ENCODE measurements around the gene DAW1. TPM values are rescaled to one million over a fixed set of nuclear protein-coding genes. Genes with fewer than 3 reads are reported as not detected.

The DAW1 gene
- 9.0 and 9.6 TPM in 2 replicates for total RNA-seq

DNA sequence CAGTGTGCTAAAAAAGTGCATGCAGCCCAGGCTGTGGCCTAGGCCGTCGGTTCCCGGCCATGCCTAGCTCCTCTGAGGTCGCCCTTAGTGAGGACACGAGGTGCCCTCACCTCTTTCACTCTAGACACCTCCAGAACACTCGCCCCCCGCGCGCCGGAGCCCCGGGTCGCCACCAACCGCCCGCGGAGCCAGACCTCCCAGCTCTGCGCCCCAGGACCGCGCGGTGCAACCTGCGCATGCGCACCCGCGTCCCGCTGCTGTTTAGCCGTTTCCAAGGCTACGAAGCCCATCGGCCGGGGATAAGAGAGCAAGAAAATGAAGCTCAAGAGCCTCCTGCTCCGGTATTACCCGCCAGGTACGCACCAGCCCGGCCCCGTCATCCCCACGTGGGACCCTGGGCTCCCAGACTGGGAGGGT lies at the start of gene DAW1:
TSS of gene DAW1 (plus strand) at position 257 of the 417 bp plus-strand sequence. CDS start at position 316, 59 bp downstream.

Small RNAs within 50 kb of the gene (small RNA-seq; reads per million reads assigned to genes)
- gene RF00402 = not detected

Other genes starting within 250 kb of the DAW1 start
- not detected in 2 replicates for gene SCYGR5, start 204.8 kb upstream of the DAW1 start, total RNA-seq
- 0.40 and 0.86 TPM in 2 replicates for gene SLC19A3, start 153.6 kb upstream of the DAW1 start, total RNA-seq
- not detected in 2 replicates for gene SCYGR6, start 146.9 kb upstream of the DAW1 start, total RNA-seq
- not detected in 2 replicates for gene SCYGR7, start 143.3 kb upstream of the DAW1 start, total RNA-seq
- not detected in 2 replicates for gene SCYGR8, start 125.7 kb upstream of the DAW1 start, total RNA-seq
- 0.22 TPM in 1 of 2 replicates, not detected in the other for gene CCL20, start 57.8 kb upstream of the DAW1 start, total RNA-seq